Measurements from ENCODE around the gene NRSN1.

DNA sequence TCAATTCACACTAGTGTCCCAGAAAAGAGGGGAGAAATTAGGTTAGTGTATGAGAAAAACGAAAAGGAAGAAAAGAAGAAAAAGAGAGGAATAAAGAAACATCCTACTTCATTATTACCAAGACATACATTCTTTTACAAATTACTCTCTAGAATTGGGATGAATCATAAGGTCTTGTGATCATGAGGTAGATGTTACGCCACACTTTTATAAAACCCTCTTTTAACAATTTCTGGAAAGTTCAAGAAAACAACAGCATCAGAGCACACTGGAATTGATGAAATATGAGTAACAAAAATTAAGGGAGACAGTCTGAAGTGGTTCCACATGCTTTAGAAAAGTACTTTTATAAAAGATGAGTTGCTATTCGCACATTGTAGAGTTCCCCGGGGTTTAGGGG, 32.6 kb upstream of the NRSN1 start:
- TF ChIP-seq, protein P1, sequence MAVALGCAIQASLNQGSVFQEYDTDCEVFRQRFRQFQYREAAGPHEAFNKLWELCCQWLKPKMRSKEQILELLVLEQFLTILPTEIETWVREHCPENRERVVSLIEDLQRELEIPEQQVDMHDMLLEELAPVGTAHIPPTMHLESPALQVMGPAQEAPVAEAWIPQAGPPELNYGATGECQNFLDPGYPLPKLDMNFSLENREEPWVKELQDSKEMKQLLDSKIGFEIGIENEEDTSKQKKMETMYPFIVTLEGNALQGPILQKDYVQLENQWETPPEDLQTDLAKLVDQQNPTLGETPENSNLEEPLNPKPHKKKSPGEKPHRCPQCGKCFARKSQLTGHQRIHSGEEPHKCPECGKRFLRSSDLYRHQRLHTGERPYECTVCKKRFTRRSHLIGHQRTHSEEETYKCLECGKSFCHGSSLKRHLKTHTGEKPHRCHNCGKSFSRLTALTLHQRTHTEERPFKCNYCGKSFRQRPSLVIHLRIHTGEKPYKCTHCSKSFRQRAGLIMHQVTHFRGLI (tag by site-specific recombination; IDR thresholded peaks at IDR 0.05) = no peak
- TF ChIP-seq RBAK (tag by site-specific recombination; IDR thresholded peaks at IDR 0.05) (no peak), ZNF510 (tag by site-specific recombination; IDR thresholded peaks at IDR 0.05; ENCODE audit: insufficient replicate concordance) (no peak), MYNN (tag by site-specific recombination; IDR thresholded peaks at IDR 0.05; ENCODE audit: borderline replicate concordance) (no peak), ZNF561 (tag by site-specific recombination; IDR thresholded peaks at IDR 0.05; ENCODE audit: borderline replicate concordance) (no peak), ZNF777 (tag by site-specific recombination; IDR thresholded peaks at IDR 0.05; ENCODE audit: borderline replicate concordance) (no peak), ZNF433 (tag by site-specific recombination; IDR thresholded peaks at IDR 0.05; ENCODE audit: low read depth) (no peak)
- TF ChIP-seq, protein P2, sequence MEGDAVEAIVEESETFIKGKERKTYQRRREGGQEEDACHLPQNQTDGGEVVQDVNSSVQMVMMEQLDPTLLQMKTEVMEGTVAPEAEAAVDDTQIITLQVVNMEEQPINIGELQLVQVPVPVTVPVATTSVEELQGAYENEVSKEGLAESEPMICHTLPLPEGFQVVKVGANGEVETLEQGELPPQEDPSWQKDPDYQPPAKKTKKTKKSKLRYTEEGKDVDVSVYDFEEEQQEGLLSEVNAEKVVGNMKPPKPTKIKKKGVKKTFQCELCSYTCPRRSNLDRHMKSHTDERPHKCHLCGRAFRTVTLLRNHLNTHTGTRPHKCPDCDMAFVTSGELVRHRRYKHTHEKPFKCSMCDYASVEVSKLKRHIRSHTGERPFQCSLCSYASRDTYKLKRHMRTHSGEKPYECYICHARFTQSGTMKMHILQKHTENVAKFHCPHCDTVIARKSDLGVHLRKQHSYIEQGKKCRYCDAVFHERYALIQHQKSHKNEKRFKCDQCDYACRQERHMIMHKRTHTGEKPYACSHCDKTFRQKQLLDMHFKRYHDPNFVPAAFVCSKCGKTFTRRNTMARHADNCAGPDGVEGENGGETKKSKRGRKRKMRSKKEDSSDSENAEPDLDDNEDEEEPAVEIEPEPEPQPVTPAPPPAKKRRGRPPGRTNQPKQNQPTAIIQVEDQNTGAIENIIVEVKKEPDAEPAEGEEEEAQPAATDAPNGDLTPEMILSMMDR (tag by site-specific recombination; IDR thresholded peaks at IDR 0.05) = no peak

Measured in HEK293 (cell line).